DOHH2 (cell line): ENCODE results near the gene FAM107B.
A peak's percentile ranks its signal among the peaks of the same experiment; 100 is the strongest.

Source experiments
- EZH2phosphoT487 ChIP-seq: fragments of 200-600 bp; sonication (generic); IDR thresholded peaks from 2 replicates; pipeline ENCODE4 v1.6.1; 2017; ENCODE audit warnings: borderline replicate concordance, mild to moderate bottlenecking, antibody characterized with exemption, low read length, moderate library complexity, mixed read lengths
- TF ChIP-seq, protein P1 (sequence below): fragments of 200-600 bp; sonication (generic); IDR thresholded peaks from one replicate; pipeline ENCODE4 v1.5.1; 2014; ENCODE audit warnings: antibody characterized with exemption, mild to moderate bottlenecking, low read depth, low read length; ENCODE audit not compliant: poor library complexity, severe bottlenecking

DNA sequence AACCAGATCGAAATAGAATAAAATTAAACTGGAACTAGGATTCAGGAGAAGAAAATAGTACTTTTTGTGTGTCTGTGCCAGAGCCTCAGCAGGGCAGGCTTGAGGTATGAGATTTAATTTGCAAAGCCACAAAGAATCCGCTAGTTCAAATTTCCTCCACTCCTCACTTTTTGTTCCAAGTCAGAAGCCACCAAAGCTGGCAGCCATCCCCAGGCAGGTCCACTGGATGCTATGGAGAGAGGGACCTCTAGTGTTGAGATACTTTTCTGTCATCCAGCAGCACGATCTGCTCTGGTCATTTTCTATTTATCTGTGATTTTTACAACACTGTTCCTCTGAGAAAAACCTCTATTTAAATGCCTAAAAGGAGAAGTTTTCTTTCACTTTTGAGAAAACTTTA lies 296.1 kb downstream of the FAM107B start:
- TF ChIP-seq, protein P1, sequence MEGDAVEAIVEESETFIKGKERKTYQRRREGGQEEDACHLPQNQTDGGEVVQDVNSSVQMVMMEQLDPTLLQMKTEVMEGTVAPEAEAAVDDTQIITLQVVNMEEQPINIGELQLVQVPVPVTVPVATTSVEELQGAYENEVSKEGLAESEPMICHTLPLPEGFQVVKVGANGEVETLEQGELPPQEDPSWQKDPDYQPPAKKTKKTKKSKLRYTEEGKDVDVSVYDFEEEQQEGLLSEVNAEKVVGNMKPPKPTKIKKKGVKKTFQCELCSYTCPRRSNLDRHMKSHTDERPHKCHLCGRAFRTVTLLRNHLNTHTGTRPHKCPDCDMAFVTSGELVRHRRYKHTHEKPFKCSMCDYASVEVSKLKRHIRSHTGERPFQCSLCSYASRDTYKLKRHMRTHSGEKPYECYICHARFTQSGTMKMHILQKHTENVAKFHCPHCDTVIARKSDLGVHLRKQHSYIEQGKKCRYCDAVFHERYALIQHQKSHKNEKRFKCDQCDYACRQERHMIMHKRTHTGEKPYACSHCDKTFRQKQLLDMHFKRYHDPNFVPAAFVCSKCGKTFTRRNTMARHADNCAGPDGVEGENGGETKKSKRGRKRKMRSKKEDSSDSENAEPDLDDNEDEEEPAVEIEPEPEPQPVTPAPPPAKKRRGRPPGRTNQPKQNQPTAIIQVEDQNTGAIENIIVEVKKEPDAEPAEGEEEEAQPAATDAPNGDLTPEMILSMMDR: peak; percentile 53
- no peak for TF ChIP-seq EZH2phosphoT487
